DND-41 (cell line): ENCODE data around the gene RUNX2.

Experiments used
- CTCF ChIP-seq: IDR thresholded peaks from 2 replicates; pipeline ENCODE4 v1.5.1; 2012; ENCODE audit warnings: borderline replicate concordance, low read length, moderate library complexity, mild to moderate bottlenecking; ENCODE audit not compliant: poor library complexity, severe bottlenecking; ENCODE audit errors: extremely low read depth
- EZH2 ChIP-seq: IDR thresholded peaks from 3 replicates; pipeline ENCODE4 v1.6.1; 2012; ENCODE audit warnings: borderline replicate concordance, low read depth, mild to moderate bottlenecking, moderate library complexity, low read length, inconsistent platforms; ENCODE audit not compliant: severe bottlenecking

- no peak for TF ChIP-seq CTCF
- TF ChIP-seq EZH2: no peak
Observed at GRCh38 chr6:45688180-45688579, 360.1 kb downstream of the RUNX2 start.
